Natural killer cell (primary cell): Measurements from ENCODE around the gene TFCP2L1. TPM values are rescaled to one million over a fixed set of nuclear protein-coding genes. Genes with fewer than 3 reads are reported as not detected.
"Not testable (repeated sequence)": the region's sequence is repeated elsewhere in the genome, so short reads cannot be mapped to it uniquely, and the experiment has no call there.

Experiments used
- ATAC-seq, 3 donors: fragments of 150-1000 bp in 2 of 3; fragments of 200-7000 bp in 1 of 3; cut with Tn5 transposase; 1 replicate in 1 of 3; 2 replicates in 2 of 3; pipeline ENCODE4 v1.10.0; 2021; ENCODE audit warnings: mild to moderate bottlenecking in 2 of 3, moderate library complexity in 2 of 3
- DNase-seq, 2 donors: peaks; one replicate each; pipeline versions ENCODE4 v3.0.0 to v3.0.0-alpha.2; 2013 to 2021; ENCODE audit warnings: mixed read lengths in 1 of 2
- H3K27ac ChIP-seq: one replicate; pipeline ENCODE4 v1.5.1; 2013; ENCODE audit warnings: mild to moderate bottlenecking, low read length
- H3K27me3 ChIP-seq: one replicate; pipeline ENCODE4 v1.6.1; 2013; ENCODE audit warnings: low read length; ENCODE audit not compliant: control insufficient read depth, insufficient read depth
- H3K36me3 ChIP-seq: one replicate; pipeline ENCODE4 v1.6.1; 2013; ENCODE audit warnings: low read length; ENCODE audit not compliant: control insufficient read depth, insufficient read depth
- H3K4me1 ChIP-seq: one replicate; pipeline ENCODE4 v1.6.1; 2013; ENCODE audit warnings: low read length; ENCODE audit not compliant: control insufficient read depth, insufficient read depth
- H3K4me3 ChIP-seq: one replicate; pipeline ENCODE4 v1.5.1; 2013; ENCODE audit warnings: low read length
- H3K9me3 ChIP-seq: one replicate; pipeline ENCODE4 v1.6.1; 2013; ENCODE audit warnings: low read length; ENCODE audit not compliant: control insufficient read depth, insufficient read depth
- H3K27ac Mint-ChIP-seq, 2 donors: one replicate each; pipeline ENCODE4 v1.8.0; 2022; ENCODE audit warnings: mild to moderate bottlenecking in 2 of 2, mixed read lengths in 2 of 2, moderate library complexity in 1 of 2
- H3K27me3 Mint-ChIP-seq, 2 donors: one replicate each; pipeline ENCODE4 v1.8.0; 2022; ENCODE audit warnings: low read depth in 2 of 2, mixed read lengths in 2 of 2
- H3K36me3 Mint-ChIP-seq: one replicate; pipeline ENCODE4 v1.8.0; 2022; ENCODE audit warnings: mixed read lengths
- H3K4me1 Mint-ChIP-seq, 2 donors: one replicate each; pipeline ENCODE4 v1.8.0; 2022; ENCODE audit warnings: mixed read lengths in 2 of 2
- H3K4me3 Mint-ChIP-seq: one replicate; pipeline ENCODE4 v1.8.0; 2022; ENCODE audit warnings: mild to moderate bottlenecking, moderate library complexity, mixed read lengths
- H3K9me3 Mint-ChIP-seq, 2 donors: one replicate each; pipeline ENCODE4 v1.8.0; 2022; ENCODE audit warnings: mixed read lengths in 2 of 2
- CTCF ChIP-seq: fragments of 200-600 bp; IDR thresholded peaks from one replicate; pipeline ENCODE4 v1.8.0; 2022; ENCODE audit warnings: antibody characterized with exemption
- WGBS: methylation state at CpG from one replicate; pipeline ENCODE4 v1.1.7; 2013; ENCODE audit warnings: missing lambda C conversion rate; ENCODE audit not compliant: insufficient coverage; 5-methylcytosine and 5-hydroxymethylcytosine counted together
- intact Hi-C: fragments of 100-400 bp; cut with micrococcal nuclease; formaldehyde crosslinking; loops from one replicate; pipeline ENCODE4 v1.14.2; 2022
- total RNA-seq, 4 donors: library from RNA; stranded (reverse); fragments of 120-200 nt in 1 of 4; gene quantifications; one replicate each; pipeline versions ENCODE4 v1.2.3 to v1.2.4, GENCODE V29; 2013 to 2022

Gene TFCP2L1
- total RNA-seq, 3 donors from 2014 or later (not counting 1 experiment from before 2014, with no cell fraction given): 0.72 to 1.8 (median 0.85) TPM

- Mint-ChIP-seq H3K36me3 (no peaks in the 10 kb centered on the region), H3K27ac (no peak overlapping the region), H3K9me3 (no peaks in the 10 kb centered on the region), H3K27me3 (peaks cover 0 to 2% of the 10 kb centered on the region in 2 donors), H3K4me1 (no peaks in the 10 kb centered on the region), H3K4me3 (no peak overlapping the region)
- no peak for TF ChIP-seq CTCF
- Histone ChIP-seq H3K4me1 (no peaks in the 10 kb centered on the region), H3K4me3 (no peak overlapping the region), H3K27me3 (no peaks in the 10 kb centered on the region), H3K36me3 (no peaks in the 10 kb centered on the region), H3K9me3 (no peaks in the 10 kb centered on the region), H3K27ac (no peak overlapping the region)
- WGBS: 85% methylated on average over 5 of the region's 6 CpGs
- intact Hi-C loops: no loop called here
- ATAC-seq: no peak
- DNase-seq: no peak
These were observed 52.3 kb downstream of the TFCP2L1 start for GRCh38 chr2:121232626-121233265.

- intact Hi-C loops: no loop called here
- H3K36me3 ChIP-seq: no peaks in the 10 kb centered on the region
- Mint-ChIP-seq H3K9me3 (no peaks in the 10 kb centered on the region), H3K27ac (no peak overlapping the region), H3K27me3 (no peaks in the 10 kb centered on the region), H3K36me3 (no peaks in the 10 kb centered on the region), H3K4me3 (no peak overlapping the region), H3K4me1 (no peaks in the 10 kb centered on the region)
- no peaks in the 10 kb centered on the region for H3K4me1 ChIP-seq
- 89% methylated on average over 17 of the region's 17 CpGs for WGBS
- no peaks in the 10 kb centered on the region for H3K27me3 ChIP-seq
- no peak overlapping the region for H3K4me3 ChIP-seq
- ATAC-seq (no peak), DNase-seq (no peak)
- TF ChIP-seq CTCF: no peak
- no peaks in the 10 kb centered on the region for H3K9me3 ChIP-seq
- no peak overlapping the region for H3K27ac ChIP-seq
These were observed 53.5 kb downstream of the TFCP2L1 start for GRCh38 chr2:121231385-121232000.

- 94% methylated on average over 6 of the region's 6 CpGs for WGBS
- Mint-ChIP-seq H3K4me3 (no peak overlapping the region), H3K9me3 (no peaks in the 10 kb centered on the region), H3K27ac (no peak overlapping the region), H3K36me3 (no peaks in the 10 kb centered on the region), H3K27me3 (no peaks in the 10 kb centered on the region), H3K4me1 (no peaks in the 10 kb centered on the region)
- DNase-seq (no peak), ATAC-seq (no peak)
- Histone ChIP-seq H3K27me3 (no peaks in the 10 kb centered on the region), H3K4me1 (no peaks in the 10 kb centered on the region), H3K9me3 (no peaks in the 10 kb centered on the region), H3K4me3 (no peak overlapping the region), H3K27ac (no peak overlapping the region), H3K36me3 (no peaks in the 10 kb centered on the region)
- TF ChIP-seq CTCF: no peak
- intact Hi-C loops: no loop called here
These were observed 56.5 kb downstream of the TFCP2L1 start for GRCh38 chr2:121228521-121228920.

- DNase-seq, H3K27me3 Mint-ChIP-seq, H3K27ac Mint-ChIP-seq, H3K36me3 Mint-ChIP-seq, H3K9me3 ChIP-seq, H3K4me1 Mint-ChIP-seq, H3K4me1 ChIP-seq, H3K36me3 ChIP-seq, H3K27ac ChIP-seq, H3K4me3 ChIP-seq, H3K4me3 Mint-ChIP-seq, ATAC-seq, H3K27me3 ChIP-seq, intact Hi-C loops, H3K9me3 Mint-ChIP-seq: not testable (repeated sequence)
- 94% methylated on average over 18 of the region's 18 CpGs for WGBS
These were observed 57.4 kb downstream of the TFCP2L1 start for GRCh38 chr2:121227381-121228144.

GRCh38 chr2:121225681-121226080, 59.3 kb downstream of the TFCP2L1 start:
- H3K9me3 Mint-ChIP-seq, H3K4me1 Mint-ChIP-seq, H3K4me3 ChIP-seq, H3K27ac Mint-ChIP-seq, intact Hi-C loops, H3K4me1 ChIP-seq, H3K4me3 Mint-ChIP-seq, H3K9me3 ChIP-seq, H3K36me3 Mint-ChIP-seq, H3K27ac ChIP-seq, DNase-seq, H3K27me3 ChIP-seq, H3K36me3 ChIP-seq, ATAC-seq: not testable (repeated sequence)
- WGBS: 91% methylated on average over 19 of the region's 26 CpGs
- peaks cover 0 to 12% of the 10 kb centered on the region in 2 donors for H3K27me3 Mint-ChIP-seq
